ENCODE data around the gene PAK4.

GRCh38 chr19:39086386-39086785 lies 39.2 kb upstream of the PAK4 start:
- TF ChIP-seq POLR2A (IDR thresholded peaks at IDR 0.05) = no peak
- TF ChIP-seq, protein P1, sequence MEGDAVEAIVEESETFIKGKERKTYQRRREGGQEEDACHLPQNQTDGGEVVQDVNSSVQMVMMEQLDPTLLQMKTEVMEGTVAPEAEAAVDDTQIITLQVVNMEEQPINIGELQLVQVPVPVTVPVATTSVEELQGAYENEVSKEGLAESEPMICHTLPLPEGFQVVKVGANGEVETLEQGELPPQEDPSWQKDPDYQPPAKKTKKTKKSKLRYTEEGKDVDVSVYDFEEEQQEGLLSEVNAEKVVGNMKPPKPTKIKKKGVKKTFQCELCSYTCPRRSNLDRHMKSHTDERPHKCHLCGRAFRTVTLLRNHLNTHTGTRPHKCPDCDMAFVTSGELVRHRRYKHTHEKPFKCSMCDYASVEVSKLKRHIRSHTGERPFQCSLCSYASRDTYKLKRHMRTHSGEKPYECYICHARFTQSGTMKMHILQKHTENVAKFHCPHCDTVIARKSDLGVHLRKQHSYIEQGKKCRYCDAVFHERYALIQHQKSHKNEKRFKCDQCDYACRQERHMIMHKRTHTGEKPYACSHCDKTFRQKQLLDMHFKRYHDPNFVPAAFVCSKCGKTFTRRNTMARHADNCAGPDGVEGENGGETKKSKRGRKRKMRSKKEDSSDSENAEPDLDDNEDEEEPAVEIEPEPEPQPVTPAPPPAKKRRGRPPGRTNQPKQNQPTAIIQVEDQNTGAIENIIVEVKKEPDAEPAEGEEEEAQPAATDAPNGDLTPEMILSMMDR (IDR thresholded peaks at IDR 0.05) = no peak
